HG02588 (cell line): ENCODE results near the gene APBB2.
"Not testable (repeated sequence)": the region's sequence is repeated elsewhere in the genome, so short reads cannot be mapped to it uniquely, and the experiment has no call there.

ENCODE experiments used
- ATAC-seq: cut with Tn5 transposase; IDR thresholded peaks from one replicate; pipeline ENCODE4 v1.9.1; 2021; ENCODE audit warnings: mild to moderate bottlenecking, moderate library complexity; ENCODE audit not compliant: unreplicated experiment

Gene APBB2

DNA sequence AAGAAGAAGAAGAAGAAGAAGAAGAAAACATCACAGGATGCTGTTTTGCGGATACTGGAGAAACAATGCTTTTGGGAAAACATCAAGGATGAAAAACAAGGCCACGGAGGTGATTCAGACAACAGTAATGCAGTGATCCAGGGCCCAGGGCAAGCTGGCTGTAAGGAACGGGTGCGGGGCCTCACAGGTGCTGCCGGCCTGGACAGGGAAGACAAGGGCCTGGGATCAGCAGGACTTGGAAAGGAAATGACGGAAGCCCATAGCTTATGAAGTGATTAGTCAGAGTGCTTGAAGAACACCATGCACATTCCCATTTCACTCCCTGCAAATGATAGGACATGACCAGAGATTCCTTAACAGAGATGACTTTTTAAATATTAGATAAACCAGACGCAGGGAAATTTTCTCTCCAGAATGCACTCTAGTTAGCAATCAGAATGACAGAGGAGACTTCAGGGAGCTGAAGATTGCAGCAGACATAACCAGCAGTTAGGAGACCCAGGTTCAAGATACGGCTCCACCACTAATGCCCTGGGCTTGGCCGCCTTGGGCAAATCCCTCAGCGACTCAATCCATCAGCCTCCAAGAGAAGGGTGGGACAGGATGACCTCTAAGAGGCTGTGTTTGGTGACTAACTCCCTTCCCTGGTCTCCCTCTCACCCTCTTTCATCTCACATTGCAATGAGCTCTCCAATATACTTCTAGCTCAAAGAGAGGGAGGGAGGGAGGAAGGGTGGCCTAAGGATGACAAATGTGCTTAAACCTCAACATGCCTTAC lies 54.1 kb downstream of the APBB2 start:
- ATAC-seq: no peak

DNA sequence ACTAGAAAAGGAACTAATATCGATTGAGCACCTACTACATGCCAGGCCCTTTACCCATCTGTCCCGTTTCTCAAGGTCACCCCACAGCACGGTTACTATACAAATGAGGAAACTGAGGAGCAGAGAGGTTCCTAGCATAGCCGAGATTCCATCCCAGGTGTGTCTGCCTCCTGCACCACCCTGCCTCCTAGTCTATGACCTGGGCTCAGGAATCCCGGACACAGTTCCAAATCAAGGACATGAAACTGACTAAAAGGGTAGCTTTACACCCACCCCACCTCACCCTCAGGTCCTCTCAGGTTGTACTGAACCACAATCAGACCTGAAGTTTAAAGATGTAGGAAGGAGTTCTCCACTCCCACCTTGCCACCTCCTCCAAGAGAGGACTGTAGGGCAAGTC lies 55.6 kb downstream of the APBB2 start:
- no peak for ATAC-seq

DNA sequence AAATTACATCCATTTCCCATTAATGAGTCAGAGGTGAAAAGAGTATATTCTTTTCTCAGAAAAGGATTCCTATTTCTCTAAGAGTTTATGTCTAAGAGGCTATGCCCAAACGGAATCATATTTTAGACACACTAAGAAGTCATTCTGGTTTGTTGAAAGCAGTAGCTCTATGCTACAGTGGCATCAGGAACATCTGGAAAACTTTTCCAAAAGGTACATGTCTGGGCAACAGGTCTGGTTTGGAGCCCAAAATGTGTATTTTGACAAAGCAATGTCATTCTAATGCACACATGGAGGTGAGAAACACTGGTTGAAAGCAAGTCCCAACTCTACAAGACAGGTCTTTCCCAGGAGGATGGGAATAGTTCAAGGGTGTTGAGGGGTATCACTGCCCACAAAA lies 56.1 kb downstream of the APBB2 start:
- no peak for ATAC-seq

DNA sequence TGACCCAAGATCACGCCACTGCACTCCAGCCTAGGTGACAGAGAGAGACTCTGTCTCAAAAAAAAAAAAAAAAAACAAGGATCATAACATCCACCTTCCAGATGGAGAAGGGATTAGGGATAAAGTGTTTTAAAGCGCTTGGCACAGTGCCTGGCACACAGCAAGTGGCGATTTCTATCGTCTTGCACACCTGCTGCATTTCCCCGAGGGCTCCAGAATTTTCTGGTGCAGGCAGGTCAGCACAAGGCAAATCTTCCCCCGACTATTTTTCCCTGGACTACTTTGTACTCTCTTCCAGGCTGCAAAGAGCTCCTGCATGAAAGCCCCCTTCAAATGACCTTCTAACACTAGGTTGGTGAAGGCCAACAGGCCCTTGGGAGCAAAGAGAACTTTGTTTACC lies 57.3 kb downstream of the APBB2 start:
- ATAC-seq: no peak

DNA sequence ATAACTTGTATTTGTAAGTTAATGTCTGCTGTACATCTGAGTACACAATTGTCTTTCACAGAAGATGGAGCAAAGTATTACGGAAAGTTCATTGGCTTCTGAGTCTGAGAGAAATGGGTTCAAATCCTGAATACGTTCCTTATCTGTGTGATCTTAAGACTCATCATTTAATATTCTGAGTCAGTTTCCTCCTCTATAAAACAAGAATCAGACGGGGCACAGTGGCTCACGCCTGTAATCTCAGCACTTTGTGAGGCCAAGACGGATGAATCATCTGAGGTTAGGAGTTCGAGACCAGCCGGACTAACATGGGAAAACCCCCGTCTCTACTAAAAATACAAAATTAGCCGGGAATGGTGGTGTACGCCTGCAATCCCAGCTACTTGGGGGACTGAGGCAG lies 57.8 kb downstream of the APBB2 start:
- no peak for ATAC-seq

DNA sequence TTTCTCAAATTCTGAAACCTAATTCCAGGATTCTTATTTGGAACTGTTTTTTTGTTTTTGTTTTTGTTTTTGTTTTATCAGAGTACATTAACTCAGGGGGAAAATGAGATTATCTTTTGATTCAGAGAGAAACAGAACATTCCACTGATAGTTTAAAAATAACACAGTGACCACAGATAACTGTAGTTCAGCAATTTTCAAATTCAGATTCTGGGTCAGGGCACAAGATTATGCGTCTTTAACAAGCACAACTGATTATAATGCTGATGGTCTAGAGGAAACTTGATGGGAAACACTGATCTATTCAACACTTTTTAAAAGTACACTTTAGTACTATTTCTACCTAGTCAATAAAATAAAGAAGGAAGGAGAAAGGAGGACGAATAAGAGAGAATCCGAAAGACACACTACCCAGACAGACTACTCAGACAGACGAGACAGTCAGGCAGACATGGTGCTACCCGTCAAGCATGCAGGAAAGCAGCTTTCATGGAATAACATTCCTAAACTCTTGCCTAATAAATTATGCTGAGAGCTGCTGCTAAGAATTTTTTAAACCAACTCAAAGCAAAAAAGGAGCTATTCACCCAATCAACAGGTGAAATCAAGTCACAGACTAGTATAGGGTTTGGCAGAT lies 59.0 kb downstream of the APBB2 start:
- ATAC-seq: no peak

DNA sequence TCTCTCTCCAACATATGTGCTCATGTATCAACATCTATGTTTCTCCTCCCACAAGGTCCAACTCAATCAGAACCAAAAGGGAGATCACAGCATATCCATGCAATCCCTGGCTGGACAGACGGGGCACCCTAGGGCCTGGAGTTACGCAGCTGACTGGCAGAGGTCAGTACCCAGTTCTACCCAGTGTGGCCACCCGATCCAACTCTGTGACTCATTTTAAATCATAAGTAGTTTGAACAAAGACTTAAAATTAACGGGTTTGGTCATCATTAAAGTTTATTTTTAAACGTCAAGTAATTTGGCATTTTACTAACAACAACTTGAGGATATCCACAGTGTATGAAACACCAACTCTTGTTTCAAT lies 59.5 kb downstream of the APBB2 start:
- no peak for ATAC-seq

DNA sequence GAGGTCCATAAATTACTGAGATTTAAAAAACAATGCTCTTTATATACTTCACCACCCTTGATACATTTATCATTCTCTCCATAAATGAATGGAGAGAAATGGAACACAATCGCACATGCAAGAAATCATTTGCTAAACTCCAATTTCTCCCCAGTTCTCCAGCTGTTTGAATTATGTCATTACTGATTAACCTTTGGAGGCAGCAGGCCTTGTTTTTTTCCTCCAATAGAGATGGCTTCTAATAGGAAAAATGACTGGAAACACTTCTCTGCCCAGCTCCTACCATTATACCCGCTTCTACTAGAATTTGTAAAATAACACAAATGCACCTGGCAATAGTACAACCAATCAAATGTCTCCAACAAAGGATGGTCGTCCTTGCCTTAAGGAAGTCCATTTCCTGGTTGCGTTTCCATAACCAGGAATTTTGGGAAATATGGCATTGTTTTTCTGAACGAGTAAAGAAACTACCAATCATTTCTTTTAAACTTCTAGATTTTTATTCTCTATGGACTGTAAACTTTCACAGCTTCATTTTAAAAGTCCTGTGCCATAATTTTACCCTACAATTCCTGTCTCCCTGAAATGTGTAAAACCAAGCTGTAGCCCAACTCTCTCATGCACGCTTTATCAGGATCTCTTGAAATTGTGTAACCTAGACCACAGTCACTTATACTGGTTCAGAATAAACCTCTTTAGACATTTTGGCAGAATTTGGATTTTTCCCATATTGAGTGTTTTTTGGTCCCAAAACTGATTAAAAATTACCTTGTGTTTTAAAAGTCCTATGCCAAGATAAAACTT lies 60.1 kb downstream of the APBB2 start:
- ATAC-seq: no peak

DNA sequence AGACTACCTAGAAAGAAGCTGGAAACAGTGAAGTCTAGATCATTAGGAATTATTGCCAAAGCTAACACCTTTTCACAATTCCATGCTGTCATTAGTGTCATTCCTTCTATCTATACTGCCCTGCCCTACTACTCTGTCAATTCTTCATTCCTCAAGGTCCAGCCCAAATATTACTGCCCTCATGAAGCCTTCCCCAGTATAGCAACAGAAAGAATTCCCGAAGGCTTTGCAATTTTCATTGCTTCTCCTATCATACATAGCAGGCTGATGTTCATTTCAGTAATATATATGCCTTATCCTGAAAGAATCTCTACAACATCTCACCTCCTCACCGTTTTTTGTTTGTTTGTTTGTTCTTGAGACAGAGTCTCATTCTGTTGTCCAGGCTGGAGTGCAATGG lies 63.9 kb downstream of the APBB2 start:
- no peak for ATAC-seq

DNA sequence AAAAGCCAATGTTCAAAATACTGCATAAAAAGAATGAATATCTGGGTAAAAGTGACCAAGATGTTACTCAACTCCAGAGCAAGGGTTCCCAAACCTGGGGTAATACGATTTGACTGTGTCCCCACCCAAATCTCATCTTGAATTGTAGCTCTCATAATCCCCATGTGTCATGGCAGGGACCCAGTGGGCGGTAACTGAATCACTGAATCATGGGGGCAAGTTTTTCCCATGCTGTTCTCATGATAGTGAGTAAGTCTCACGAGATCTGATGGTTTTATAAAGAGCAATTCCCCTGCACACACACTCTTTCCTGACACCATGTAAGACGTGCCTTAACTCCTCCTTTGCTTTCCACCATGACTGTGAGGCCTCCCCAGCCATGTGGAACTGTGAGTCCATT lies 64.8 kb downstream of the APBB2 start:
- not testable (repeated sequence) for ATAC-seq

DNA sequence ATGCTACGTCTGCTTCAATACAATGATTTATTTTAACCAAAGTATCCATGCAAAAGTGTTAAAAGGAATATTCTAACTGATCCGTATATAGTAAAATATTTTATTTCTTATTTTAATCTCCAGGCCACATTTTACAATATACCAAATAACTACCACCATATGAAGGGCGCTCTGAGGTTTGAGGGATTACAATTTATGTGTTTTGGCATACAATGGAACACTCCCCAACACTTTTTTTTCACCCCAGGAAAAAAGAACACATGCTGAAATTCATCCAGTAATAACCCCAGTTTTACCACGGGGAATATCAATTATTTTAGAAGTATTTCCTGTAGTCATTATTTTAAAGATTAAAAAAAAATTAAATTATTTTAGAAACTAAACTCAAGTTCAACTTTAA lies 65.4 kb downstream of the APBB2 start:
- ATAC-seq: no peak

DNA sequence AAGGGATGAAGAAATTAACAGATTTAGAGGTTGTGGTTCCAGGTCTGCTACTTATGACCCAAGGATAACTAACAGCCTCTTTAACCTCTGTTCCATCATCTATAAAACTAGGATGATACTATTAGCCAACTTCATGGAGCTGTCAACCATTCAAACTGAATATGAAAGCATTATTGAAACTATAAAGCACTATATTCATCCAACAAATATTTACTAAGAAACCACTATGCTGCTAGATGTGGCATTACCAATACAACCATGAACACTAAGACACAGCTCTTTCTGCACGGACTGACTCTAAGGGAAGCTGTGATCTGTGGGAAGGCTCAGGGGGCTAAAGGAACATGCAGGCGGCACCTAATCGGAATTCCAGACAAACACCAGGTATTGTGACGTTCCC lies 66.0 kb downstream of the APBB2 start:
- ATAC-seq: no peak

DNA sequence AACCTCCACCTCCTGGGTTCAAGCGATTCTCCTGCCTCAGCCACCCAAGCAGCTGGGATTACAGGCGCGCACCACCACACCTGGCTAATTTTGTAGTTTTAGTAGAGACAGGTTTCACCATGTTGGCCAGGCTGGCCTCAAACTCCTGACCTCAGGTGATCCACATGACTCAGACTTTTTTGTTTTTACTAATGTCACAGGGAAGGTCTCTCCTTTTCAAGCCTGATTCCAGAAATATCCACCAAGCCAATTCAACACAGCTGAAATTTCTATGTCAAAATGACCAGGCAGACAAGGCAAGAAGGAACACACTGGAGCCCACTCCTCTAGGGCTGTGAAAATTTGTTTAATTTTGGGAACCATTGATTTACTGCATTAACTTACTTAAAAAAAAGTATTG lies 66.8 kb downstream of the APBB2 start:
- not testable (repeated sequence) for ATAC-seq

DNA sequence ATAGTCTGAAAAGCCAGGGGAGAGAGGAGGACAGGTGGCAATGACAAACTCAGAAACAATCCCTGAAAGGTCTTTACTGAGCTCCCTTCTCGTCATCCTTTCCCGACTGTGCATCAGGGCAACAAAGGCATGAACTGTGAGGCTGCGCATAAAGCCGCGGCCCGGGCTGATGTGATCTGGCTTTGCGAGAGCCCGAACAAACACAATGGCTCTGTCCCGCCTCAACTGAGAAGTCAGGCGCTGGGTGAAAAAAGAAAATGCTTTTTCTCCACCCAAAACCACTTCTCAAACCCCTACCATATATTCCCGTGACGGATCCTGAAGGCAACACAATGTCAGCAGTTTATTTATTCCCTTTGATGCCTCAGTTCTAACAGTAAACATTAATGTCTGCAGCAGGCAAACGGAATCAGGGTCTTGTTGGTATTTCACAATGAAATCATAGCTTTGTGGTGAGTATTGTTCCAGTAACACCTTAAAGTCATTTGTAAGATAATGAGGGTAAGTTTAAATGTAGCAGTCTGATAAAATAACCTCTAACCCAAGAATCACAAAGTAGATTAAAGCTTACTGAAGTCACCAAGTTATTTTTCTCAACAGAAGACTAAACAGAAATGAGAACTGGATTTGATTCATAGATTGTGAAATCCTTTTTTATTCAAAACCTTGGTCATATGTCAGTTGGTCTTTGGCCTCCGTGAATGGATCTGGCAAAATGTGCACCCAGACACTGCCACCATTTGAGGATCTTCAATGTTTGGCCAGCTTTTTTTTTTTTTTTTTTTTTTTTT lies 67.4 kb downstream of the APBB2 start:
- ATAC-seq: no peak

DNA sequence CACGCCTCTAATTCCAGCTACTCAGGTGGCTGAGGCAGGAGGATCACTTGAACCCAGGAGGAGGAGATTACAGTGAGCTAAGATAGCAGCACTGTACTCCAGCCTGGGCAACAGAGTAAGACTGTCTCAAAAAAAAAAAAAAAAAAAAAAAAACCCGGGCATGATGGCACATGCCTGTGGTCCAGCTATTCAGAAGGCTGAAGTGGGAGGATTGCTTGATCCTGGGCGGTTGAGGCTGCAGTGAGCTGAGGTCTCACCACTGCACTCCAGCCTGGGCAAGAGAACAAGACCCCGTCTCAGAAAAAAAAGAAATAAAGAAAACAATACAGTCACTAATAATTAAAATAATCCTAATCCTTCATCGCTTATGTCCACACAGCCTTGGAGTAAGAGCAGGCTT lies 68.1 kb downstream of the APBB2 start:
- ATAC-seq: no peak

DNA sequence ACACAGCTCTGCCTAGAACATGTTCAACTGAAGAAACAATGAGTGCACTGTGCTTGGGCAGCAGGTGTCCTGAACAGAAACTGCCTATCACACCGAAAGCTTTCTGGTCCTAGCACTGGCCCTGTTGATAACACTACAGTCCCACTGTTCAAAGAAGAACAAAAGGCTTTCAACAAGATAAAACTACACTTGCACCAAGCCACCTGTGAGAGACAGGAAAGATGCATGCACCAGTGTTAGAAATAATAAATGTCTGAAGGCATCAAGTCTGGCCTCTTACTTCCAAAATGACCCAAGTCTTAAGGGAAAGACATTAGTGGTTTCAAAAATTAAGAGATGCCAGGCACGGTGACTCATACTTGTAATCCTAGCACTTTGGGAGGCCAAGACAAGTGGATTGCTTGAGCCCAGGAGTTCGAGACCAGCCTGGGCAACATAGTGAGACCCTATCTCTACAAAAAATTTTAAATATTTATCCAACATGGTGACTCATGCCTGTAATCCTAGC lies 68.7 kb downstream of the APBB2 start:
- no peak for ATAC-seq

DNA sequence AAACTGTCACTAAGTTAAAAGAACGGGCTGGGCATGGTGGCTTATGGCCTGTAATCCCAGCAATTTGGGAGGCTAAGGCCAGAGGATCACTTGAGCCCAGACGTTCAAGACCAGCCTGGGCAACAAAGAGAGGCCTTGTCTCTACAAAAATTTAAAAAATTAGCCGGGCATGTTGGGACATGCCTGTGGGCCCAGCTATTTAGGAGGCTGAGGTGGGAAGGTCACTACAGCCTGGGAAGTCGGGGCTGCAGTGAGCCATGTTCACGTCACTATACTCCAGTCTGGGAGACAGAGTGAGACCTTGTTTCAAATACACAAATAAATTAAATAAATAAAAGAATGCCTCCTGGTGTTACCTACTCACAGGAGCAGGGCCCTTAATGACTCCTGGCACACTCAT lies 69.5 kb downstream of the APBB2 start:
- no peak for ATAC-seq

DNA sequence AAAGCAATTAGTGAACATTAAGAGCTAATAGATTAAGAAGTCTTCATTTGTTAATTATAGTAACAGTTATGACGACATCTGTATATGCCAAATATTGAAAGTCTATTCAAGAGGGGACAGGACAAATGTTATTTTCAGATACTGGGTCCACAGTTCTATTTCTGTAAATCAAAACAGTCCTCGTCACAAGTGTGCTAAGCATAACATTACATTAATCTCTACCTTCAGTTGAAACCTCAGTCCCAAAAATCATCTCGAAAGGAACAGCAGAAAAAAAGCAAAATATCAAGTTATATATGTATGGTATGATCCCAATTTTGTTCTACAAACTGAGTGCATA lies 70.3 kb downstream of the APBB2 start:
- no peak for ATAC-seq

DNA sequence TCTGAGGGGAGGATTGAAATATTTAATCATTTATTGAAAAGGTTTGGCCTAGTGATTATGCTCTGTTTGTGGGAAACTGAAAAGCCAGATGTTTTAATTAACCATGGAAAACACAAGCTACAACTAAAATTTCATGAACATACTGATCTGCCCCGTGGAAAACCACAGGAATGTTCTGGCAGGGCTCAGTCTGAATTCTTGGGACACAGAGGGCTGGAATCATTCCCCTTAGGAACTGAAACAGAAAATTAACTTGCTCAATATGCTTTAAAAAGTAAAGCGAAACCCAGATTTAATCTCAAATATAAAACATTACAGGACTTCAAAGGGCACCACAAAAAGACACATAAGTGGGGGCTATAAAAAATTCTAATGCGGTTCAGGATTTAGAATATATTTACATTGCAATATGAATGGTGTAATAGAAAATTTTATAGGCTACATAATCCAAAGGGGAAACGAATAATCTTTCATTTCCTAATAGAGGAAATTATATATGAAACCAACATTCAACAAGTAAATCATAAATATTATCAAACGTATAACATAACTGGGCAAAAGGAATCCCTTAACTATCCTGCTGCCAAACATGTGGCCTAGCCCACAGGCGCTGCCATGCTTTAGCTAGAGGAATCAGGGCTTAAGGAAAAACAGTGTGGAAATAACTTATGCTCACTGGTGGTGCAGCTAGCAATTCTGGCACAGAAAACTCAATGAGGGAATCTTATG lies 70.9 kb downstream of the APBB2 start:
- no peak for ATAC-seq
